Measurements from ENCODE around the gene DDX54. TPM values are rescaled to one million over a fixed set of nuclear protein-coding genes. Genes with fewer than 3 reads are reported as not detected.

The DDX54 gene
- total and polyA plus RNA-seq, 12 donors: 27.9 to 109 (median 70.0) TPM

- Histone ChIP-seq H3K27me3 (no peaks in the 10 kb centered on the region), H3K27ac (no peak overlapping the region), H3K9me3 (replicated peaks in 1 of 3) (no peaks in the 10 kb centered on the region), H3K36me3 (replicated peaks in 1 of 2) (peaks cover 0 to 30% of the 10 kb centered on the region in 2 donors), H3K4me3 (no peak overlapping the region), H3K4me1 (replicated peaks in 1 of 2) (peaks cover 16 to 40% of the 10 kb centered on the region in 2 donors)
- DNase-seq: no peak
- WGBS, 4 donors: 92 to 95% (median 94%) methylated on average over 11 of the region's 11 CpGs
- intact Hi-C loops (cut with DNase I): loop anchor here in 1 of 2 donors (10.0 kb wide), 1 partner anchor 242 kb away; the partner anchor contains the start of gene SDSL
- TF ChIP-seq CTCF (IDR thresholded peaks at IDR 0.05) (no peak), POLR2A (IDR thresholded peaks at IDR 0.05) (no peak)
Measured at GRCh38 chr12:113183030-113183589, 2.2 kb downstream of the DDX54 start.

- TF ChIP-seq CTCF (IDR thresholded peaks at IDR 0.05) (no peak), POLR2A (IDR thresholded peaks at IDR 0.05) (no peak)
- H3K9me3 ChIP-seq (replicated peaks in 1 of 3): no peaks in the 10 kb centered on the region
- no peak for DNase-seq
- no peak overlapping the region for H3K27ac ChIP-seq
- no peaks in the 10 kb centered on the region for H3K27me3 ChIP-seq
- no peak overlapping the region for H3K4me3 ChIP-seq
- H3K4me1 ChIP-seq (replicated peaks in 1 of 2): peaks cover 12 to 30% of the 10 kb centered on the region in 2 donors
- intact Hi-C loops (cut with DNase I): loop anchor here in 1 of 2 donors (10.0 kb wide), 1 partner anchor 243 kb away; the partner anchor contains the start of gene SDSL
- WGBS, 4 donors: 78 to 84% (median 83%) methylated on average over 3 of the region's 3 CpGs
- H3K36me3 ChIP-seq (replicated peaks in 1 of 2): peaks cover 0 to 42% of the 10 kb centered on the region in 2 donors
Measured at GRCh38 chr12:113181975-113182374, 3.3 kb downstream of the DDX54 start.

- H3K9me3 ChIP-seq (replicated peaks in 1 of 3): no peaks in the 10 kb centered on the region
- no peaks in the 10 kb centered on the region for H3K27me3 ChIP-seq
- peaks cover 0 to 56% of the 10 kb centered on the region in 2 donors for H3K36me3 ChIP-seq (replicated peaks in 1 of 2)
- TF ChIP-seq POLR2A (IDR thresholded peaks at IDR 0.05) (no peak), CTCF (IDR thresholded peaks at IDR 0.05) (no peak)
- peaks cover 7 to 20% of the 10 kb centered on the region in 2 donors for H3K4me1 ChIP-seq (replicated peaks in 1 of 2)
- H3K4me3 ChIP-seq: no peak overlapping the region
- H3K27ac ChIP-seq: no peak overlapping the region
- DNase-seq: no peak
- intact Hi-C loops (cut with DNase I): loop anchor here in 1 of 2 donors (10.0 kb wide), 1 partner anchor 244 kb away; the partner anchor contains the start of gene SDSL
- WGBS, 4 donors: 69 to 72% (median 69%) methylated on average over 4 of the region's 4 CpGs
Measured at GRCh38 chr12:113180333-113180732, 4.9 kb downstream of the DDX54 start.

- H3K4me3 ChIP-seq: no peak overlapping the region
- no peak for TF ChIP-seq CTCF (IDR thresholded peaks at IDR 0.05)
- no peak for TF ChIP-seq POLR2A (IDR thresholded peaks at IDR 0.05)
- no peak for DNase-seq
- H3K36me3 ChIP-seq (replicated peaks in 1 of 2): peaks cover 0 to 68% of the 10 kb centered on the region in 2 donors
- H3K27me3 ChIP-seq: no peaks in the 10 kb centered on the region
- H3K27ac ChIP-seq: no peak overlapping the region
- intact Hi-C loops (cut with DNase I): no loop called here
- H3K4me1 ChIP-seq (replicated peaks in 1 of 2): peaks cover 3 to 17% of the 10 kb centered on the region in 2 donors
- no peaks in the 10 kb centered on the region for H3K9me3 ChIP-seq (replicated peaks in 1 of 3)
- 67 to 91% (median 69%) methylated on average over 9 to 14 of the region's 14 CpGs for WGBS, 4 donors
Measured at GRCh38 chr12:113179023-113179422, 6.3 kb downstream of the DDX54 start.

Data from adrenal gland (tissue), 12 donors.